Activated CD8-positive, alpha-beta memory T cell treated with anti-CD3 and anti-CD28 coated beads, Interleukin-2, amount 50 U/mL, for 1 hour (primary cell): ENCODE measurements around the gene CD274.
"Not testable (repeated sequence)": the region's sequence is repeated elsewhere in the genome, so short reads cannot be mapped to it uniquely, and the experiment has no call there.

Source experiments
- DNase-seq: peaks from one replicate; pipeline ENCODE4 v3.0.0-alpha.2; 2020; ENCODE audit errors: extremely low read depth

The CD274 gene

DNA sequence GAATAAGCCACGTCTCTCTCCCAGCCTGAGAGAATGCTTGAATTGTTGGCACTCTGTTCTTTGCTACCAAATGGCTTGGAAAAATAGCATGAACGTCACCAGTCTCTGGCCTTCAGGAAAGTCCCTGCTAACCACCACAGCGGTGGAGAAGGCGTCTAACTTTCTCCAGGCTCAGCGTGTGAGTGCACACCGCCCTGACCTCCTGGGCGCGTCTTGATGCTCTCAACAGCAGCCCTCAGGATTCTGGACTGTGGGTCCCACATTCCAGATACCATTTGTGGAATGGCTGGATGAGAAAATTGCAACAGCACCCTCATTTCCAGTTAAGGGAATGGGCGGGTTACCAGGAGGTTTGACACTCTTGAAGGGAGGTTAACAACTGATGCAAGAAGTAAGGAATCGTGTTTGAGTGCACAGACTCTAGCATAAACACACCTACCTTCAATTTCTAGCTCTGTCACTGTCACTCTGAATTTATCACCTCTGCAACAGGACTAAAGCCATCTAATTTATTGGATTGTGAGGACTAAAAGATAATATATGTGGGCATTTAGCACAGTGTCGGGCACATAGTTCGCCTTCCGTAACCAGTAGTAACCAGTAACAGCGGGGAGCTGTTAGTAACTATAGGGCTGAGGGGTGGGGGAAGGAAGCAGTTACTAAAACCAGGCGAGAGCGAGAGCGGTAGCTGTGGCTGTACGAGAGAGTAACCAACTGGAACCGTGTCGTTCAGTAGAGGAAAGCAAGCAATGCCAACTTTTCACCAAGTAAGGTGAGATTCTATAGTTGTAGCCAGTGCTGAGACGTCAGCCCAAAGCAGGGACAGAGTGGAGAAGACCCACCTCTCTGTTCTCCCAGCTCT, 11.8 kb upstream of the CD274 start:
- no peak for DNase-seq

DNA sequence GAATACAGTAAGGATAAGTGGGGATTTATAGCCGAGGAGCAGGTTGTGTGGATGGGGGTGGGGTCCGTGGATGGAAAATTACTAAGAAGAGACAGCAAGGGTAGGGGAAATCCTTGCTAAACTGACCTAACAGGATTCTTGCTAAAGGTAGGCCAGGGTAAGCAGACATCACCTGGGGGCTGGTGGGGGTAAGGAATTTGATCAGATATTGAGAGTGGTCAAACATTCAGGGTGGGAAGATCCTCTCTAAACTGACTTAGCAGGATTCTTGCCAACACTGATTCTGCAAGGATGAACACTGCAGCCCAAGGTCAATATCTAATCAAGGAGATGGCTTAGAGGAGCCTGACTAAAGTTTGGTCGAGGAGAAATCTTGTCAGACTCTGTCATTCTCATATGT, 9.9 kb upstream of the CD274 start:
- DNase-seq = no peak

DNA sequence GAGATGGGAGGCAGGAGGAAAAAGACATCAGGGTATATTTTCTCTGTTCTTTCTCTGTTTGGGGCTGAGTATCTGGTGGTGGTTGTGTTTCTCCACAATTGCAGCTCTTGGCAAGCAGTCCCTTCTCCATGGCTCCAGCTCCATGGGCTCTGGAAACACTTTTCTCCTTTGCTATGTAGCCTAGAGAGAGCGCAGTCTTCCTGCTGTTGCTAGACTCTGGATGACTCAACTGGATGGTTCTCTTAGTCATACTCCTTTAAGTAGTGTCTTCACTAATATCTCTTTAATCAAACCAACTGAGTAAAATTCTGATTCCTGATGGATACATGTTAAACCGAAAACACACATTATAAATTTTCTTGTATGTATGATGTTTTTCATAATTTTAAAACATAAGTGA, 9.3 kb upstream of the CD274 start:
- no peak for DNase-seq

DNA sequence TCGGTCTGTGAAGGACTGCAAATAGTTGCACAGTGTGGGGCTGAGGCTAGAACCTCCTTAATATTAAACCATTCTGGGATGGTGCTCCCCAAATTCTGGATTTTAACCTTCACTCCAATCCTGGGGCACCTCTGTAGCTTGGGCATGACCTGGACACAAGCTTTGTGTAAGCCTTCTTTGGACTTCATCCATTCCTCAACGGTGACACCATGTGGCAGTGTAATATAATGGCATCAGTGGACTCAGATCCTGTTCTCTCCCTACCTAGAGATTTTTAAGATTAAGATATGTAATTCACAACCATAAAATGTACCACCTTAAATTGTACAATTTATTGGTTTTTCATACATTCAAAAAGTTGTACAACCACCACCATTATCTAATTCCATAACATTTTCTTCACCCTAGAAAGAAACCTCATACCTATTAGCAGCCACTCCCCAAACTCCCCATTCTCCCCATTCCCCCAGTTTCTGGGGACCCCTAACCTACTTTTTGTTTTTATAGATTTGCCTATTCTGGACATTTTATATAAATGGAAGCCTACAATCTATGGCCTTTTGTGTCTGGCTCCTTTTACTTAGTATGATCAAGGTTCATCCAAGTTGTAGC, 7.8 kb upstream of the CD274 start:
- no peak for DNase-seq

DNA sequence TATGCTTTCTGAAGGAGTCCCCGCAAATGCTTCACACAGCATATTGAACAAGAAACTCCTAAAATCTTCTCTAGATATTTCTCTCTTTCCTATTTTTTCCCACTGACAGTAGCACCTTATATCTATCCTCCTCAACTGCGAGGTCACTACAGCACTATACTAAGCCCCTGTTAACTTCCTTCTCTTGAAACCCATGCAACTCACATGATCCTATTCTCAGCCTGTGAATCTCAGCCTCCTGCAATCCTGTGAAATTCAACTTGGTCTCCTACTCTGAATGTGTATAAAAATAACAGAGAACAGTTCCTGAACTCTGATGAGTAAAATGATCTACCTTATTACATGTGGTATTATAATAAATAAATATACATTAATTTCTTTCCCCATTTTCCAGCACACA, 6.5 kb upstream of the CD274 start:
- no peak for DNase-seq

DNA sequence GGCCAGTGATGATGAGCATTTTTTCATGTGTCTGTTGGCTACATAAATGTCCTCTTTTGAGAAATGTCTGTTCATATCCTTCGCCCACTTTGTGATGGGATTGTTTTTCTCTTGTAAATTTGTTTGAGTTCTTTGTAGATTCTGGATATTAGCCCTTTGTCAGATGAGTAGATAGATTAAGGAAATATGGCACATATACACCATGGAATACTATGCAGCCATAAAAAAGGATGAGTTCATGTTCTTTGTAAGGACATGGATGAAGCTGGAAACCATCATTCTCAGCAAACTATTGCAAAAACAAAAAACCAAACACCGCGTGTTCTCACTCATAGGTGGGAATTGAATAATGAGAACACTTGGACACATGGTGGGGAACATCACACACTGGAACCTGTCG, 5.2 kb upstream of the CD274 start:
- not testable (repeated sequence) for DNase-seq

DNA sequence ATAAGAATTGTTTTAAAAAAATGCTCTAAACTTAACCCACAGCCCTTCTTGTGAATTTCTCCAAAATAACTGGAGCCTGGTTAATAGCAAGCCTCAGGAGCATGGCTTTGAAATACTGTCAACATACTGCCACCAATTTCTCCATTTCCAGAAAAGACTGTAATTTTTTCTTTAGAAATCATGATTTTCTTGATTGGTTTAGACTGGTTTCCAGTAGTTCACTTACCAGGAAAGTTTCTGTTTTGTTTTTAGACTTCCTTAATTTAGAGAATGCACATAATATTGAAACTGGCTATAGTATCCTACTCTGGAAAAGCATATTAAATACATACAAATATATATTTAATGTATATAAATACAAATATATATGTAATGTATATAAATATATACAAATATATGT, 4.5 kb upstream of the CD274 start:
- no peak for DNase-seq

DNA sequence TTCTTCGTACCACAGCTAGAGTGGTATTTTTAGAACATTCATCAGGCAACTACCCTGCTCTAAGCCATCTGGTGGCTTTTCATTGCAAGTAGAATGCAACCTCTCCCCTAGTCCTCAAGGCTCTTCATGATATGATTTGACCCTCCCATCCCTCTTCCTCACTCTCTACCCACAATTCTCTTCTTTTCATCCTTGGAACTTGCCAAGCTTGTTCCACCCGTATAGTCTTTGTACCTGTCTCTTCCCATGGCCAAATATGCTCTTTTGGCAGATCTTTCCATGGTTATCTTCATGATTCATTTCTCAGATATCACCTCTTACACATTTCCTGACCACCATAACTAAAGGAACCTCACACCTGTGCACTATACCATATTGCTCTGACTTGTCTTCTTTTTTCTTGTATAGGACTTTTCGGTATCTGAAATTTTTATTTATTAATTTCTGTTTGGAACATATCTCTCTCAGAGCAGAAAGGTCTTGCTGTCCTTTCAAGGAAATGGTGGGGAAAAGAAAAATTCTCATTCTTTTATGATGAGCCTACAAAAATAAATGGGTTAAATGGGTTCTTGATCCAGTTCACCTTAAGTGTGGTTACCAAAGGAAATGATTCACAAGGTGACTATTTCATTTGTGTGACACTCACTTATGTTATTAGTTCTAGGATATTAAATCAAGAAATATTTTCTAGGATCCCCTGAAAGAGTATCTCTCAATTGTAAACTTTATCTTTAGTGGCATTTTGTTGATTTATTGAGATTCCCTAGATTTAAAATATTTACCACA, 3.7 kb upstream of the CD274 start:
- DNase-seq = no peak

DNA sequence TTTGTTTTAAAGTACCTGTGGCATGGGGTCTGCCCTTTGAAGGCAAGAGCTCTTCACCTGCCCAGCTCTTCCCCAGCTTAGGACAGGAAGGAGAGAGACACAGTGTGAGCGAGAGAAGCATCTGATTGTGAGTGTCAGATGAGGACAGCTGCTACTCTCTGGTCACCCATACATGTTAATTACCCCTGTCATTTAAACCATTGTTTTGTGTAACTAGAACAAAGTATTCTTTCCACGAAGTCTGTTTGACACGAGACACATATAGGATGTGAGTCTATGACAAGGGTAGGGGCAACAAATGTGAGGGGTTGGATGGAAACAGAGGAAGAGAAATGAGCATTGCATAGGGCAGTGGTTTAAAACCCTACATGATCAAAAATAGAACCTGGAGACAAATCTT, 3.0 kb upstream of the CD274 start:
- no peak for DNase-seq

DNA sequence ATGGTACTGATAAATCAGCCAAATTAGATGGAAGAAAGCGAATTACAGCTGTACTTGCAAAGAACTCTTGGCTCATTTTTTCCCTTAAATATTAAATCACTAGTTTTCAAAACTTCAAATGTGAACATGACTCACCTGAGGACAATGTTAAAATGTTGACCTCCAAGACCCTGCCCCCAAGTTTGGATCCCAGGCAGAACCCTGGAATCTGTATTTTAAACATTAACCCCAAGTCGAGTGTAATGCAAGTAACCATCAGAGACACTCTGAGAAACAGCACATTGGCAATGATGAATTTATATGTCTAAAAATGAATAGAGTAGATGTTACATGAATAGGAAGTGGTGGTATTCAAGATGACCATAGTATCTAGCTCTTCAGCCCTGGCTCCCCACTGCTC, 2.3 kb upstream of the CD274 start:
- DNase-seq = no peak

DNA sequence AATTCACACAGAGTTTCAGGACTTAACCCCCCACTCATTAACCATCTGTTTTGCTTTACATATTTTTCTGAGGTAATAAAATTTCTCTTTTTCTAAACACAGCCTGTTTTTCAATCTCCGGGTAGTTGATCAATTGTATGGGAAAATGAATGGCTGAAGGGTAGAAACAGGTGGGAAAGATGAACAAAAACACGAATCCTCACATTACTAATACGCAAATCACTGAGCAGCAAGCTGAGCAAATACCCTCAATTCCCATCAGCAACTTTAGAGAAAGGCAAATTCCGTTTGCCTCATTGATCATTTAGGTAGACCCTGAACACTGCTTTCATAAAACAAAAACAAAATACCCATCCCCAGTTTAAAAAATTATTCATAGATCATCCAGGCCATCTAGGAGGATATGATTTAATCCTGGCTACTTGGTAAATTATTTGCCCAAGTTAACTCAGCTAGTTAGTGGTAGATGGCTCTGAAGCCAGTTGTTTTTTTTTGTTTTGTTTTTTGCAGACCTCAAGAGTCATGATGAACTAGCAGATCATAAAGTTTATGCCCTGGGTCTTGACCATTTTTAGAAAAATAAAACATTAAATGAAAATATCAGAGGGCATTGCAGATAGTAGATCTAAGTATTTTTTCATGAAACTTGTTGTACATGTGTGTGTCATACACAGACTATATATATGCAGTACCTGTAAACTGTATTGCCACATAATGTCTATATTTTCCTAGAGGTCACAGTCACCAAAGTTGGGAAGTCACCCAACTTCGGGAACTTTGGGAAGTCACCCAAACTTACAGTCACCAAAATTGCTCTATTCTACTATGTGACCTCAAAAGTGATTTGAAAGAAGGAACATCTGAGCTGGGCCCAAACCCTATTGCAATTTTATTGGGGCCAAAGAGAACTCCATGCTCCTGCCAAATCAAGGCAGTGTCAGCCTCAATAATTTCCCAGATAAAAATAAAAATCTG, 1.6 kb upstream of the CD274 start:
- DNase-seq = no peak

DNA sequence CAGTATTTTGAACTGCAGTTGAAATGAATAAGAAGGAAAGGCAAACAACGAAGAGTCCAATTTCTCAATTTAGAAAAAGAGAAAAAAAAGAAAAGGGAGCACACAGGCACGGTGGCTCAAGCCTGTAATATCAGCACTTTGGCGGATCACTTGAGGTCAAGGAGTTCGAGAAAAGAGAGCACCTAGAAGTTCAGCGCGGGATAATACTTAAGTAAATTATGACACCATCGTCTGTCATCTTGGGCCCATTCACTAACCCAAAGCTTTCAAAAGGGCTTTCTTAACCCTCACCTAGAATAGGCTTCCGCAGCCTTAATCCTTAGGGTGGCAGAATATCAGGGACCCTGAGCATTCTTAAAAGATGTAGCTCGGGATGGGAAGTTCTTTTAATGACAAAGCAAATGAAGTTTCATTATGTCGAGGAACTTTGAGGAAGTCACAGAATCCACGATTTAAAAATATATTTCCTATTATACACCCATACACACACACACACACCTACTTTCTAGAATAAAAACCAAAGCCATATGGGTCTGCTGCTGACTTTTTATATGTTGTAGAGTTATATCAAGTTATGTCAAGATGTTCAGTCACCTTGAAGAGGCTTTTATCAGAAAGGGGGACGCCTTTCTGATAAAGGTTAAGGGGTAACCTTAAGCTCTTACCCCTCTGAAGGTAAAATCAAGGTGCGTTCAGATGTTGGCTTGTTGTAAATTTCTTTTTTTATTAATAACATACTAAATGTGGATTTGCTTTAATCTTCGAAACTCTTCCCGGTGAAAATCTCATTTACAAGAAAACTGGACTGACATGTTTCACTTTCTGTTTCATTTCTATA, 602 bp upstream of the CD274 start:
- DNase-seq = no peak

DNA sequence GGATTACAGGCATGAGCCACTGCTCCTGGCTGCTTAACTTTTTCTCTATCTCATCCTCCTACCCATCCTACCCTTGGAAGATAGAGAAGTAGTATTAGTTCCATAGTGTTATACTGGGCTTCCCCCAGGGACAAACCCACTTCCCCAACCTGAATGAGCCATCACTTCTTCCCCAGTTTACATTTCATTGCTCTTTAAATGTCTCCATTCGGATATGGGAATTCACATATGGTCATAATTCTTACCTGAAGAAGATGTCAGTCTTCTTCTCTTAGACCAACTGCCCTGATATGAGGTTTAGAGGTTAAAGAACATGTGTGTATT, 1.9 kb downstream of the CD274 start:
- DNase-seq = no peak

DNA sequence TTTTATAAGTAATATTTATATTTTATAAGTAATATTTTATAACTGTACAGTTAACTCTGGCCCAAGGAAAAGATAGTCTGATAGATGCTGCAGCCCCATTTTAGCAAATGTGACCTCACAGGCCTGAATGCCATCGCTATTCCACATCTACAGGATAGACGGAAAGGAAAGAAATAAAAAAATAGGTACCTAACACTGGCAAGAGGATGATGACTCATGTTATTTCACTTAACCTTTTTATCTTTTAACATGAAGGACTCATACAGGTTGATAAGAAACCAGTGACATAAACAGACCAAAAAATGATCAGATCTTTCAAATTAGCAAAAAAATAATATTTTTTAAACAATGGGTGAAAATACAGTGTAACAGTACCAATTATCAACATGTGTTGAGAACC, 2.7 kb downstream of the CD274 start:
- DNase-seq = no peak

DNA sequence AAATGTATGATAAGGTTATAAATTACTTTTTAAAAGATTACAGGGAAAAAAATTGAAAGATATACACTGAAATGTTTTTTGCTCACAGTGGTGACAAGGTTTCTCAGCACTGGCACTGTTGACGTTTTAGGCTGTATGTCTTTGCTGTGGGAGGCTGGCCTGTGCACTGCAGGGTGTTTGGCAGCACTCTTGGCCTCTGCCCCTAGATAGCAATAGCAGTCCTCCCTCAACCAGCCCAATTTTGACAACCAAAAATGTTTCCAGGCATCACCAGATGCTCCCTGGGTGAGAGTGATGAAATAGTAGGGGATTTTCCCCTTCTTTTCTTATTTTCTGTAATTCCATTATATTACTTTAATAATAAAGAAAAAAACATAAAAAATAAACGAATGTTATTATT, 3.3 kb downstream of the CD274 start:
- DNase-seq = no peak

DNA sequence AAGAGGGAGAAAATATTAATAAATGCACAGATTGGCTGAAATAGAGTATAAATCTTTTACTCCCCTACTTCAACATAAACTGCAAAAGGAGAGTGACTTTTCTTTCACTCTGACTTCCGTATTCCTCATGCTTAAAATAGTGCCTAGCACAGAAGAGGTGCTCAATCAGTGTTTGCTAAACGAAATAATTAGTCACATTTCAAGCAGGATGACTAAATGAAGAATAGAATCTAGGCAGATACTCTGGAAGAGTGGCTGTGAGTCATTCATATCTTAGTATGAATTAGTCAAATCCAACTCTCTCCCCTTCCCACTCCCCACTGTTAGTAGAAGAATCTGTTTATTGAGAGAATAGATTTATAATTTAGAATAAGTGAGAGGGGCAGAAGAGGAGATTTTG, 4.8 kb downstream of the CD274 start:
- DNase-seq = no peak

DNA sequence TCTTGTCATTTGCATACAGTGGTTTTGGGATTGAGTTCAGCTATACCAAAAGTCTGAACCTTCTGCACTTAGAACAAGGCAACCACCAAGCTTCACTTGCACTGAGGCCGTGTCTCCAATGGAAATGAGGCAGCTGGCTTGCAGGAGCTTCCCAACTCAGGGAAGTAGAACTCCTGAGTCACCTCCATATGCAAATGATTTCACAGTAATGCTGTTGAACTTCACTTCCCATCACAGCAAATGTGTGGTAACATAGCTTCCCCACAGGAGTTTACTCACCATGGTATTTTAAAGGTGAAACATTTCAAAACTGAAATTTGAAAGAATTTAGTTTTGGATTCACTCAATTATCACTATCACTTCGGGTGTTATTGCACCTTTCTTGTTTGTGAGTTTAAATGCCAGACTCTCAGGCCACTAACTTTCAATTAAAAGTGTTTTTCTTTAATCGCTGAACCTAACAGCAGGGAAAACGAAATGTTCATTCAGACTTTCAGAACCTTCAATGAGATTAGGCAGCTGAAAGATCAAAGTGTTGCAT, 9.0 kb downstream of the CD274 start:
- DNase-seq = no peak

DNA sequence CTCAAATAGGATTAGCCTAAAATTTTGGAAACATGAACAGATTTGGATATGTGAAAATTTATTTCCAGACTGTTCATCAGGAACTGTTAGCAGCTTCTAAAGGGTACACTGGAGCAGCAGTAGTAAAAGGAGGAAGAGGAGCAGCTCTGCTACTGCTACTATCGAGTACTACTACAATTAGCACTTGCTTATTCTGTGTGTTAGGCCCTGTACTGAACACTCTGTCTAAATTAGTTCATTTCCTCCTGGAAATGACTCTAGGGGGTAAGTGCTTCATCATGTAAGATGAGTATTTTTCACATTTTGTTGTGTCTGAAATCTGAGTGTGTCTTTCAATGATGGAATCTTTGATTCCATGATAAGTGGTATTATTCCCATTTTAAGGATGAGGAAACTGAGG, 9.8 kb downstream of the CD274 start:
- DNase-seq = no peak

DNA sequence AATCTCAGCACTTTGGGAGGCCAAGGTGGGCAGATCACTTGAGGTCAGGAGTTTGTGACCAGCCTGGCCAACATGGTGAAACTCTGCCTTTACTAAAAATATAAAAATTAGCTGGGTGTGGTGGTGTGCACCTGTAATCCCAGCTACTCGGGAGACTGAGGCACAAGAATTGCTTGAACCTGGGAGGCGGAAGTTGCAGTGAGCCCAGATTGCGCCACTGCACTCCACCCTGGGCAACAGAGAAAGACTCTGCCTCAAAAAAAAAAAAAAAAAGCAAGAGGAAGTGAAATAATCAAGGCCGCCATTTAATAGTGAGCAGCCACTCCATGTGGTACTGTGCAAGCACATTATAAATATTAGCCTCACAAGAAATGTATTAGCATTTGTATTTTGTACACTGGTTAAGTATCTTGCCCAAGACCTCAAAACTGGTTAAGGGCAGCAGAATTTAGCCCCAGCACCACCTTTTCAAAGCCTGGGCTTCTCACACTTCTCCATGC, 14.5 kb downstream of the CD274 start:
- DNase-seq = not testable (repeated sequence)

DNA sequence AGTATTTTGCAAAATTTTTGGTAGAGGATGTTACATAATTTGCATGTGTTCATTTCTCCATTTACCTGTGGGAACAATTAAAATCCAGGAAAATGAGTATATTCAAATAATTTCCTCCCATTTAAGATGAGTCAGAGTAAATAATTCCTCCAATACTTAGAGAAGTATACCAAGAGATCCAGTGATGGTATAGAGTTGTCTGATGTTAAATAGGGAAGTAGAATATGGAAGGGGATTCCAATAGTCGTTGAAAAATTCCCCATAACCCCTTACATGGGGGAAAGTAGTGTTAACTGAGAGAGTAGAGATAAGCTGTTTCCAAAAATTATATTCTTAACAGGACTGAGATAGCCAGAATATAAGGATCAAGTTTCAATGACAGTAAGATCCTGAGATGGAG, 15.7 kb downstream of the CD274 start:
- DNase-seq = no peak
